Neural cell (in vitro differentiated cells): ENCODE data around the gene GNB1. TPM values are rescaled to one million over a fixed set of nuclear protein-coding genes. Genes with fewer than 3 reads are reported as not detected.

ENCODE experiments used
- H2AFZ ChIP-seq: fragments of 200-600, 300-800 bp; sonication (generic), shearing (Covaris generic); 2 replicates; pipeline ENCODE4 v1.6.0; 2014; ENCODE audit warnings: low read depth, mild to moderate bottlenecking, antibody characterized with exemption, low read length, moderate library complexity
- H3F3A ChIP-seq: fragments of 200-600 bp; shearing (Covaris generic); 2 replicates; pipeline ENCODE4 v1.6.1; 2016; ENCODE audit warnings: mild to moderate bottlenecking, moderate library complexity, mixed read lengths, antibody characterized with exemption, low read length; ENCODE audit not compliant: insufficient read depth, poor library complexity, severe bottlenecking
- H3K27ac ChIP-seq: fragments of 200-600, 300-800 bp; sonication (generic), shearing (Covaris generic); 2 replicates; pipeline ENCODE4 v1.5.1; 2014; ENCODE audit warnings: mild to moderate bottlenecking, low read length, moderate library complexity
- H3K27me3 ChIP-seq: fragments of 300-800, 200-600 bp; sonication (generic), shearing (Covaris generic); 2 replicates; pipeline ENCODE4 v1.6.0; 2014; ENCODE audit warnings: mild to moderate bottlenecking, low read depth, low read length, moderate library complexity; ENCODE audit not compliant: insufficient read depth
- H3K36me3 ChIP-seq: fragments of 300-800, 200-600 bp; sonication (generic), shearing (Covaris generic); 2 replicates; pipeline ENCODE4 v1.5.1; 2014; ENCODE audit warnings: mild to moderate bottlenecking, antibody characterized with exemption, low read length, moderate library complexity; ENCODE audit not compliant: insufficient read depth
- H3K4me2 ChIP-seq: fragments of 300-800, 200-600 bp; sonication (generic), shearing (Covaris generic); 2 replicates; pipeline ENCODE4 v1.6.0; 2014; ENCODE audit warnings: mild to moderate bottlenecking, low read length
- H3K4me3 ChIP-seq: fragments of 300-800, 200-600 bp; sonication (generic), shearing (Covaris generic); 2 replicates; pipeline ENCODE4 v1.5.1; 2014; ENCODE audit warnings: mild to moderate bottlenecking, low read length, moderate library complexity
- H3K79me2 ChIP-seq: fragments of 200-600 bp; shearing (Covaris generic); replicated peaks from 2 replicates; pipeline ENCODE4 v1.6.0; 2014; ENCODE audit warnings: mild to moderate bottlenecking, low read length, moderate library complexity; ENCODE audit not compliant: insufficient read depth
- H3K9ac ChIP-seq: fragments of 300-800, 200-600 bp; sonication (generic), shearing (Covaris generic); 2 replicates; pipeline ENCODE4 v1.6.1; 2016; ENCODE audit warnings: mild to moderate bottlenecking, low read length, mixed read lengths
- H3K9me2 ChIP-seq: fragments of 200-600 bp; shearing (Covaris generic); 2 replicates; pipeline ENCODE4 v1.6.1; 2016; ENCODE audit warnings: mild to moderate bottlenecking, low read length, mixed read lengths; ENCODE audit not compliant: insufficient read depth
- H3K9me3 ChIP-seq: fragments of 200-600, 300-800 bp; sonication (generic), shearing (Covaris generic); 2 replicates; pipeline ENCODE4 v1.6.1; 2016; ENCODE audit warnings: mild to moderate bottlenecking, mixed run types, low read length, moderate library complexity, mixed read lengths
- H4K20me1 ChIP-seq: fragments of 200-600 bp; shearing (Covaris generic); 2 replicates; pipeline ENCODE4 v1.6.1; 2016; ENCODE audit warnings: mild to moderate bottlenecking, mixed run types; ENCODE audit not compliant: insufficient read depth
- EP300 ChIP-seq: fragments of 450-650 bp; conservative IDR thresholded peaks from 2 replicates; pipeline ENCODE4 v1.6.1; 2014; ENCODE audit warnings: antibody characterized with exemption, mild to moderate bottlenecking, moderate library complexity; ENCODE audit not compliant: poor library complexity, severe bottlenecking
- EZH2 ChIP-seq: fragments of 200-600, 300-800 bp; shearing (Covaris generic), sonication (generic); IDR thresholded peaks from 2 replicates; pipeline ENCODE4 v1.6.1; 2014; ENCODE audit warnings: antibody characterized with exemption, low read length, borderline replicate concordance, mild to moderate bottlenecking; ENCODE audit not compliant: insufficient read depth, poor library complexity, severe bottlenecking
- MXI1 ChIP-seq: fragments of 450-650 bp; conservative IDR thresholded peaks from 2 replicates; pipeline ENCODE4 v1.6.1; 2014; ENCODE audit warnings: antibody characterized with exemption, mild to moderate bottlenecking; ENCODE audit not compliant: poor library complexity, severe bottlenecking
- POLR2AphosphoS5 ChIP-seq: IDR thresholded peaks from 2 replicates; pipeline ENCODE4 v1.6.1; 2012
- RAD21 ChIP-seq: fragments of 450-650 bp; conservative IDR thresholded peaks from 2 replicates; pipeline ENCODE4 v1.6.1; 2014; ENCODE audit warnings: antibody characterized with exemption, mild to moderate bottlenecking, moderate library complexity
- SMC3 ChIP-seq: fragments of 450-650 bp; conservative IDR thresholded peaks from 2 replicates; pipeline ENCODE4 v1.6.1; 2014; ENCODE audit warnings: antibody characterized with exemption, mild to moderate bottlenecking, moderate library complexity; ENCODE audit not compliant: poor library complexity
- TAF1 ChIP-seq: IDR thresholded peaks from 2 replicates; pipeline ENCODE4 v1.6.1; 2012; ENCODE audit warnings: low read depth
- polyA plus RNA-seq: library from polyadenylated mRNA; depleted of rRNA; stranded (reverse); fragments of >200 nt; gene quantifications from 2 replicates; pipeline ENCODE4 v1.2.3, GENCODE V29; 2014
- TF ChIP-seq, protein P1 (sequence below): IDR thresholded peaks from 2 replicates; pipeline ENCODE4 v1.6.1; 2012; ENCODE audit warnings: borderline replicate concordance
- TF ChIP-seq, protein P2 (sequence below): fragments of 450-650 bp; IDR thresholded peaks from 2 replicates; pipeline ENCODE4 v1.5.1; 2014; ENCODE audit warnings: antibody characterized with exemption, mild to moderate bottlenecking, moderate library complexity; ENCODE audit not compliant: poor library complexity, severe bottlenecking

Gene GNB1
- polyA plus RNA-seq, 1 donor from 2014 or later, result 325 TPM

DNA sequence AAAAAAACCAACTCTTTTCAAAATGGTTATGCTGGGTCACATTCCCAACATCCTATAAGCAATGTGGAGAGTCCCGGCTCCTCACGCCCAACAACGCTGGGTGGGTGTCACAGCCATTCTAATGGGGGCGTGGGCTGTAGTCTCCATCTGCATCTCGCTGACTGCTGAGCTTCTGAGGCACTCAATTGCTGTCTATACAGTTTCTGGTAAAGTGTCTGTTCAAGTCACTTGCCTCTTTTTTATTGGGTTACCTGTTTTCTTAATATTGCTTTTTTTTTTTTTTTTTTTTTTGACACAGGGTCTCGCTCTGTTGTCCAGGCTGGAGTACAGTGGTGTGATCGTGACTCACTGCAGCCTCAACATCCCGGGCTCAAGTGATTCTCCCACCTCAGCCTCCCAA, 54.8 kb downstream of the GNB1 start:
- Histone ChIP-seq H3K27ac (no peak overlapping the region), H4K20me1 (peaks cover 31% of the 10 kb centered on the region), H3K9ac (no peak overlapping the region), H3K9me3 (no peaks in the 10 kb centered on the region), H3F3A (no peaks in the 10 kb centered on the region), H3K4me2 (no peak overlapping the region), H3K4me3 (no peak overlapping the region), H3K9me2 (no peaks in the 10 kb centered on the region), H3K27me3 (no peaks in the 10 kb centered on the region), H3K79me2 (peaks cover 78% of the 10 kb centered on the region), H3K36me3 (no peaks in the 10 kb centered on the region), H2AFZ (no peak overlapping the region)
- TF ChIP-seq TAF1 (no peak), EP300 (no peak), MXI1 (no peak), EZH2 (no peak), RAD21 (no peak), POLR2AphosphoS5 (no peak), SMC3 (no peak)
- TF ChIP-seq, protein P1, sequence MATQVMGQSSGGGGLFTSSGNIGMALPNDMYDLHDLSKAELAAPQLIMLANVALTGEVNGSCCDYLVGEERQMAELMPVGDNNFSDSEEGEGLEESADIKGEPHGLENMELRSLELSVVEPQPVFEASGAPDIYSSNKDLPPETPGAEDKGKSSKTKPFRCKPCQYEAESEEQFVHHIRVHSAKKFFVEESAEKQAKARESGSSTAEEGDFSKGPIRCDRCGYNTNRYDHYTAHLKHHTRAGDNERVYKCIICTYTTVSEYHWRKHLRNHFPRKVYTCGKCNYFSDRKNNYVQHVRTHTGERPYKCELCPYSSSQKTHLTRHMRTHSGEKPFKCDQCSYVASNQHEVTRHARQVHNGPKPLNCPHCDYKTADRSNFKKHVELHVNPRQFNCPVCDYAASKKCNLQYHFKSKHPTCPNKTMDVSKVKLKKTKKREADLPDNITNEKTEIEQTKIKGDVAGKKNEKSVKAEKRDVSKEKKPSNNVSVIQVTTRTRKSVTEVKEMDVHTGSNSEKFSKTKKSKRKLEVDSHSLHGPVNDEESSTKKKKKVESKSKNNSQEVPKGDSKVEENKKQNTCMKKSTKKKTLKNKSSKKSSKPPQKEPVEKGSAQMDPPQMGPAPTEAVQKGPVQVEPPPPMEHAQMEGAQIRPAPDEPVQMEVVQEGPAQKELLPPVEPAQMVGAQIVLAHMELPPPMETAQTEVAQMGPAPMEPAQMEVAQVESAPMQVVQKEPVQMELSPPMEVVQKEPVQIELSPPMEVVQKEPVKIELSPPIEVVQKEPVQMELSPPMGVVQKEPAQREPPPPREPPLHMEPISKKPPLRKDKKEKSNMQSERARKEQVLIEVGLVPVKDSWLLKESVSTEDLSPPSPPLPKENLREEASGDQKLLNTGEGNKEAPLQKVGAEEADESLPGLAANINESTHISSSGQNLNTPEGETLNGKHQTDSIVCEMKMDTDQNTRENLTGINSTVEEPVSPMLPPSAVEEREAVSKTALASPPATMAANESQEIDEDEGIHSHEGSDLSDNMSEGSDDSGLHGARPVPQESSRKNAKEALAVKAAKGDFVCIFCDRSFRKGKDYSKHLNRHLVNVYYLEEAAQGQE, result no peak
- TF ChIP-seq, protein P2, sequence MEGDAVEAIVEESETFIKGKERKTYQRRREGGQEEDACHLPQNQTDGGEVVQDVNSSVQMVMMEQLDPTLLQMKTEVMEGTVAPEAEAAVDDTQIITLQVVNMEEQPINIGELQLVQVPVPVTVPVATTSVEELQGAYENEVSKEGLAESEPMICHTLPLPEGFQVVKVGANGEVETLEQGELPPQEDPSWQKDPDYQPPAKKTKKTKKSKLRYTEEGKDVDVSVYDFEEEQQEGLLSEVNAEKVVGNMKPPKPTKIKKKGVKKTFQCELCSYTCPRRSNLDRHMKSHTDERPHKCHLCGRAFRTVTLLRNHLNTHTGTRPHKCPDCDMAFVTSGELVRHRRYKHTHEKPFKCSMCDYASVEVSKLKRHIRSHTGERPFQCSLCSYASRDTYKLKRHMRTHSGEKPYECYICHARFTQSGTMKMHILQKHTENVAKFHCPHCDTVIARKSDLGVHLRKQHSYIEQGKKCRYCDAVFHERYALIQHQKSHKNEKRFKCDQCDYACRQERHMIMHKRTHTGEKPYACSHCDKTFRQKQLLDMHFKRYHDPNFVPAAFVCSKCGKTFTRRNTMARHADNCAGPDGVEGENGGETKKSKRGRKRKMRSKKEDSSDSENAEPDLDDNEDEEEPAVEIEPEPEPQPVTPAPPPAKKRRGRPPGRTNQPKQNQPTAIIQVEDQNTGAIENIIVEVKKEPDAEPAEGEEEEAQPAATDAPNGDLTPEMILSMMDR, result no peak

DNA sequence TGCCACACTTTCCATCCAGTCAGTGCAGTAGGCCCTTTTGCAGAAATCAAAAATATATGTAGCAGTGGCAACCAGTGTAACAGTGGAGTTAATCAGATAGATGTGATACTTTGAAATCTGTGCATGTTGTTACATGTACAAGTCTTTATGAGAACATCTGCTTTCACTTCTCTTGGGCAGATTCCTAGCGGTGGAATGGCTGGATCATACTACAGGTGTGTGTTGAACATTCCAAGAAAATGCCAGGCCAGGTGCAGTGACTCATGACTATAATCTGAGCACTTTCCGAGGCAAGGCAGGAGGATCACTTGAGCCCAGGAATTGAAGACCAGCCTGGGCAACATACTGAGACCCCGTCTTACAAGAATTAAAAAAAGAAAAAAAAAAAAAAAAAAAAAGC, 55.3 kb downstream of the GNB1 start:
- no peak overlapping the region for H3K27ac ChIP-seq
- H3K36me3 ChIP-seq, result no peaks in the 10 kb centered on the region
- H2AFZ ChIP-seq, result no peak overlapping the region
- H3F3A ChIP-seq, result no peaks in the 10 kb centered on the region
- TF ChIP-seq SMC3 (no peak), MXI1 (no peak), TAF1 (no peak)
- TF ChIP-seq, protein P1, result no peak
- H3K9ac ChIP-seq, result no peak overlapping the region
- peaks cover 76% of the 10 kb centered on the region for H3K79me2 ChIP-seq
- no peaks in the 10 kb centered on the region for H3K9me2 ChIP-seq
- H3K4me2 ChIP-seq, result no peak overlapping the region
- no peaks in the 10 kb centered on the region for H3K27me3 ChIP-seq
- no peak overlapping the region for H3K4me3 ChIP-seq
- no peaks in the 10 kb centered on the region for H3K9me3 ChIP-seq
- H4K20me1 ChIP-seq, result peaks cover 28% of the 10 kb centered on the region
